Nephron (organoid): ENCODE results near the gene AHI1.

Source experiments
- H3K27ac Mint-ChIP-seq, 3 experiments: 2 replicates each; pipeline ENCODE4 v1.8.0; 2020; ENCODE audit warnings: mixed read lengths in 3 of 3, mild to moderate bottlenecking in 2 of 3, moderate library complexity in 1 of 3
- H3K27me3 Mint-ChIP-seq: 2 replicates; pipeline ENCODE4 v1.8.0; 2021; ENCODE audit warnings: low read depth, mild to moderate bottlenecking, moderate library complexity, mixed read lengths
- H3K36me3 Mint-ChIP-seq: 2 replicates; pipeline ENCODE4 v1.8.0; 2020; ENCODE audit warnings: low read depth, mixed read lengths
- H3K4me1 Mint-ChIP-seq: 2 replicates; pipeline ENCODE4 v1.8.0; 2020; ENCODE audit warnings: mixed read lengths
- H3K4me3 Mint-ChIP-seq, 3 experiments: 2 replicates each; pipeline ENCODE4 v1.8.0; 2020; ENCODE audit warnings: mild to moderate bottlenecking in 3 of 3, mixed read lengths in 3 of 3, moderate library complexity in 2 of 3
- H3K9me3 Mint-ChIP-seq: 2 replicates; pipeline ENCODE4 v1.8.0; 2020; ENCODE audit warnings: mixed read lengths
- CTCF ChIP-seq, 3 experiments: fragments of 200-600 bp; sonication (generic); IDR thresholded peaks; one replicate each; pipeline ENCODE4 v1.5.0; 2021; ENCODE audit warnings: antibody characterized with exemption in 3 of 3; ENCODE audit not compliant: unreplicated experiment in 3 of 3

The AHI1 gene

GRCh38 chr6:135258970-135259369 is 238.6 kb downstream of the AHI1 start:
- Mint-ChIP-seq H3K27me3 (peaks cover 13% of the 10 kb centered on the region), H3K27ac (no peak overlapping the region), H3K36me3 (no peaks in the 10 kb centered on the region), H3K4me1 (no peaks in the 10 kb centered on the region), H3K4me3 (no peak overlapping the region), H3K9me3 (no peaks in the 10 kb centered on the region)
- no peak for TF ChIP-seq CTCF (IDR thresholded peaks at IDR 0.05; ENCODE audit: unreplicated experiment in 3 of 3)

GRCh38 chr6:135257631-135258405 is 239.7 kb downstream of the AHI1 start:
- Mint-ChIP-seq H3K27me3 (peaks cover 13% of the 10 kb centered on the region), H3K36me3 (no peaks in the 10 kb centered on the region), H3K9me3 (no peaks in the 10 kb centered on the region), H3K4me3 (no peak overlapping the region), H3K4me1 (no peaks in the 10 kb centered on the region), H3K27ac (no peak overlapping the region)
- no peak for TF ChIP-seq CTCF (IDR thresholded peaks at IDR 0.05; ENCODE audit: unreplicated experiment in 3 of 3)

- Mint-ChIP-seq H3K4me3 (no peak overlapping the region), H3K27ac (no peak overlapping the region), H3K27me3 (peaks cover 10% of the 10 kb centered on the region), H3K4me1 (no peaks in the 10 kb centered on the region), H3K9me3 (no peaks in the 10 kb centered on the region), H3K36me3 (no peaks in the 10 kb centered on the region)
- no peak for TF ChIP-seq CTCF (IDR thresholded peaks at IDR 0.05; ENCODE audit: unreplicated experiment in 3 of 3)
These were observed 240.7 kb downstream of the AHI1 start for GRCh38 chr6:135256866-135257265.

GRCh38 chr6:135254471-135254870 is 243.1 kb downstream of the AHI1 start:
- H3K4me1 Mint-ChIP-seq = no peaks in the 10 kb centered on the region
- no peaks in the 10 kb centered on the region for H3K36me3 Mint-ChIP-seq
- no peak overlapping the region for H3K27ac Mint-ChIP-seq
- peaks cover 7% of the 10 kb centered on the region for H3K27me3 Mint-ChIP-seq
- no peaks in the 10 kb centered on the region for H3K9me3 Mint-ChIP-seq
- H3K4me3 Mint-ChIP-seq = no peak overlapping the region
- TF ChIP-seq CTCF (IDR thresholded peaks at IDR 0.05; ENCODE audit: unreplicated experiment in 3 of 3) = no peak

- TF ChIP-seq CTCF (IDR thresholded peaks at IDR 0.05; ENCODE audit: unreplicated experiment in 3 of 3) = no peak
- no peak overlapping the region for H3K4me3 Mint-ChIP-seq
- no peaks in the 10 kb centered on the region for H3K4me1 Mint-ChIP-seq
- H3K9me3 Mint-ChIP-seq = no peaks in the 10 kb centered on the region
- H3K27me3 Mint-ChIP-seq = peaks cover 7% of the 10 kb centered on the region
- H3K36me3 Mint-ChIP-seq = no peaks in the 10 kb centered on the region
- H3K27ac Mint-ChIP-seq = no peak overlapping the region
These were observed 245.8 kb downstream of the AHI1 start for GRCh38 chr6:135251498-135252441.
